SK-N-MC (cell line): ENCODE results near the gene ACER3.

ENCODE experiments used
- EZH2 ChIP-seq: fragments of 200-600 bp; sonication (generic); IDR thresholded peaks from one replicate; pipeline ENCODE4 v1.6.1; 2017; ENCODE audit warnings: antibody characterized with exemption
- FOXP2 ChIP-seq: optimal IDR thresholded peaks from 2 replicates; pipeline ENCODE3; 2011; ENCODE audit warnings: mild to moderate bottlenecking, moderate library complexity; ENCODE audit not compliant: insufficient read depth; ENCODE audit errors: extremely low read length, control extremely low read depth
- POLR2AphosphoS5 ChIP-seq: IDR thresholded peaks from 2 replicates; pipeline ENCODE4 v1.6.1; 2012; ENCODE audit warnings: mild to moderate bottlenecking, low read depth, low read length, borderline replicate concordance

DNA sequence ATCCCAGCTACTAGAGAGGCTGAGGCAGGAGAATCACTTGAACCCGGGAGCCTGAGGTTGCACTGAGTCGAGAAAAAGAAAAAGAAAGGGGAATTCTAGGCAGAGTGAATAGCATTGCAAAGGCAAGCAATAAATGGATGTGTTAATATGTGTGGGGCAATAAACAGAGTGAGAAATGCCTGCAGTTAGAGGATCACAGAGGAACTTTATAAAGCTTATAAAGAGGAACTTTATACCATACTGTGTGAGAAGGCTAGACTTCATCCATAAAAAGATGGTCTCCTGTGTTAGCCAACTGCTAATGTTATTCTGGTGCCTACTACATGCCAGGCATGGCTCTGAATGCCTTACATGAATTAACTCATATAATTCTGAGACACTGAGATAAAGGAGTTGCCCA, 174.3 kb downstream of the ACER3 start:
- TF ChIP-seq POLR2AphosphoS5 (no peak), EZH2 (no peak), FOXP2 (no peak)
